HepG2 (cell line): ENCODE measurements around the gene CDC42SE2. TPM values are rescaled to one million over a fixed set of nuclear protein-coding genes. Genes with fewer than 3 reads are reported as not detected.

Experiments used
- ATAC-seq: fragments of 200-7000 bp; cut with Tn5 transposase; 3 replicates; pipeline ENCODE4 v1.9.1; 2020; ENCODE audit warnings: mild to moderate bottlenecking, moderate library complexity
- BruUV-seq: library from RNA; stranded (reverse); fragments of 400-500 nt; replicated peaks from 2 replicates; lab custom pipeline; 2021; lab: Mats Ljungman, UMichigan
- CTCF ChIA-PET: fragments of 300-600 bp; formaldehyde crosslinking; extraction: SDS; loops from one replicate; lab custom pipeline; 2021; ENCODE audit warnings: low total read pairs, inconsistent platforms, low intra/inter-chr PET ratio; lab: Yijun Ruan, JAX
- POLR2A ChIA-PET: fragments of 350-600 bp; sonication (Branson Sonifier 250); formaldehyde crosslinking; loops from one replicate; lab custom pipeline; 2020; ENCODE audit warnings: antibody characterized with exemption, inconsistent platforms; lab: Yijun Ruan, JAX
- DNase-seq: peaks from one replicate; pipeline ENCODE4 v3.0.0-alpha.2; 2015; ENCODE audit warnings: low spot score
- FAIRE-seq: peaks from 3 replicates; lab custom pipeline; 2011; peaks lifted over from hg19 to GRCh38; lab: Jason Lieb, UNC
- H2AFZ ChIP-seq: one replicate; pipeline ENCODE4 v1.6.1; 2011; ENCODE audit warnings: low read length, inconsistent platforms
- H3K27ac ChIP-seq: fragments of 300-600 bp; 3 replicates; pipeline ENCODE4 v1.8.0; 2011; ENCODE audit warnings: mixed run types, mild to moderate bottlenecking, mixed read lengths, low read length, inconsistent platforms; ENCODE audit not compliant: insufficient read depth; ENCODE audit errors: extremely low read length
- H3K27me3 ChIP-seq, 2 experiments: fragments of 200-600 bp in 1 of 2; 2 replicates in 1 of 2; 3 replicates in 1 of 2; pipeline versions ENCODE4 v1.6.0 to v1.8.0; 2011; ENCODE audit warnings: low read length in 2 of 2, mild to moderate bottlenecking in 2 of 2, moderate library complexity in 2 of 2, inconsistent platforms in 1 of 2; ENCODE audit not compliant: insufficient read depth in 2 of 2, control insufficient read depth in 1 of 2
- H3K36me3 ChIP-seq, 2 experiments: fragments of 200-600 bp in 1 of 2; replicated peaks in 1 of 2; 2 replicates in 1 of 2; 3 replicates in 1 of 2; pipeline versions ENCODE4 v1.5.1 to v1.8.0; 2011; ENCODE audit warnings: low read length in 2 of 2, inconsistent platforms in 1 of 2; ENCODE audit not compliant: insufficient read depth in 2 of 2, control insufficient read depth in 1 of 2
- H3K4me1 ChIP-seq: 2 replicates; pipeline ENCODE4 v1.5.1; 2012; ENCODE audit warnings: low read length, inconsistent platforms; ENCODE audit not compliant: insufficient read depth
- H3K4me2 ChIP-seq: 2 replicates; pipeline ENCODE4 v1.6.0; 2011; ENCODE audit warnings: low read depth, low read length, inconsistent platforms
- H3K4me3 ChIP-seq, 3 experiments: fragments of 200-600 bp in 1 of 3; sonication (generic), shearing (Covaris generic) in 1 of 3; replicated peaks in 1 of 3; 2 replicates each; pipeline ENCODE4 v1.5.1; 2011 to 2016; ENCODE audit warnings: low read length in 3 of 3, inconsistent platforms in 2 of 3, low read depth in 2 of 3, mild to moderate bottlenecking in 2 of 3, control low read depth in 1 of 3, mixed read lengths in 1 of 3; ENCODE audit not compliant: insufficient read depth in 1 of 3
- H3K79me2 ChIP-seq: one replicate; pipeline ENCODE4 v1.6.1; 2011; ENCODE audit warnings: low read length, inconsistent platforms; ENCODE audit not compliant: insufficient read depth
- H3K9ac ChIP-seq: 2 replicates; pipeline ENCODE4 v1.6.0; 2011; ENCODE audit warnings: mild to moderate bottlenecking, low read depth, low read length, inconsistent platforms; ENCODE audit not compliant: insufficient read depth
- H3K9me3 ChIP-seq: 2 replicates; pipeline ENCODE4 v1.5.1; 2012; ENCODE audit warnings: mild to moderate bottlenecking, low read length
- H4K20me1 ChIP-seq: 2 replicates; pipeline ENCODE4 v1.6.0; 2011; ENCODE audit warnings: inconsistent platforms, mild to moderate bottlenecking, low read length, moderate library complexity; ENCODE audit not compliant: insufficient read depth
- ATF7 ChIP-seq, 2 experiments: fragments of 450-650 bp in 1 of 2; sonication (generic) in 1 of 2; formaldehyde crosslinking in 1 of 2; IDR thresholded peaks; 2 replicates each; pipeline versions ENCODE4 v1.4.0 to v1.6.1; 2016 to 2020; ENCODE audit warnings: antibody characterized with exemption in 1 of 2, mild to moderate bottlenecking in 1 of 2, missing genetic modification reagents in 1 of 2
- CBX5 ChIP-seq: sonication (generic); formaldehyde crosslinking; IDR thresholded peaks from 2 replicates; pipeline ENCODE4 v1.4.0; 2020; ENCODE audit warnings: missing genetic modification reagents, borderline replicate concordance
- HDAC1 ChIP-seq: sonication (generic); formaldehyde crosslinking; IDR thresholded peaks from 2 replicates; pipeline ENCODE4 v1.5.1; 2020; ENCODE audit warnings: mild to moderate bottlenecking, missing genetic modification reagents
- KMT2A ChIP-seq: sonication (generic); formaldehyde crosslinking; IDR thresholded peaks from 2 replicates; pipeline ENCODE4 v1.4.0; 2020; ENCODE audit warnings: missing genetic modification reagents
- MAZ ChIP-seq, 2 experiments: sonication (generic) in 1 of 2; formaldehyde crosslinking in 1 of 2; IDR thresholded peaks; 2 replicates each; pipeline versions ENCODE4 v1.5.0 to v1.6.1; 2012 to 2020; ENCODE audit warnings: low read depth in 2 of 2, mild to moderate bottlenecking in 2 of 2, borderline replicate concordance in 1 of 2, improper control_type of control experiment in 1 of 2, low read length in 1 of 2, missing genetic modification reagents in 1 of 2, moderate library complexity in 1 of 2
- PCBP2 ChIP-seq: fragments of 200-400 bp; formaldehyde crosslinking; optimal IDR thresholded peaks from 2 replicates; pipeline ENCODE3; 2018; ENCODE audit warnings: low read length, low read depth; ENCODE audit not compliant: poor library complexity, severe bottlenecking
- RBM39 ChIP-seq: fragments of 200-400 bp; formaldehyde crosslinking; IDR thresholded peaks from one replicate; pipeline ENCODE4 v1.6.1; 2018; ENCODE audit warnings: antibody characterized with exemption, mild to moderate bottlenecking, low read depth, low read length; ENCODE audit not compliant: poor library complexity, severe bottlenecking
- ZBTB3 ChIP-seq: sonication (generic); formaldehyde crosslinking; IDR thresholded peaks from 2 replicates; pipeline ENCODE4 v1.4.0; 2020; ENCODE audit warnings: low read depth, mild to moderate bottlenecking, moderate library complexity, missing genetic modification reagents, borderline replicate concordance
- ZBTB4 ChIP-seq: sonication (generic); formaldehyde crosslinking; IDR thresholded peaks from 2 replicates; pipeline ENCODE4 v1.4.0; 2020; ENCODE audit warnings: missing genetic modification reagents, mild to moderate bottlenecking, borderline replicate concordance
- ZMYM3 ChIP-seq: sonication (generic); formaldehyde crosslinking; IDR thresholded peaks from 2 replicates; pipeline ENCODE4 v1.5.1; 2020; ENCODE audit warnings: mild to moderate bottlenecking, missing genetic modification reagents
- ZNF292 ChIP-seq: sonication (generic); formaldehyde crosslinking; IDR thresholded peaks from 2 replicates; pipeline ENCODE4 v1.8.1; 2022; ENCODE audit warnings: mild to moderate bottlenecking, low read depth, missing genetic modification reagents, borderline replicate concordance
- ZNF33B ChIP-seq: sonication (generic); formaldehyde crosslinking; IDR thresholded peaks from 2 replicates; pipeline ENCODE4 v1.5.1; 2020; ENCODE audit warnings: mild to moderate bottlenecking, missing genetic modification reagents
- ZNF768 ChIP-seq: sonication (generic); formaldehyde crosslinking; IDR thresholded peaks from 2 replicates; pipeline ENCODE4 v1.4.0; 2020; ENCODE audit warnings: missing genetic modification reagents
- ZNF780A ChIP-seq: sonication (generic); formaldehyde crosslinking; IDR thresholded peaks from 2 replicates; pipeline ENCODE4 v1.8.0; 2022; ENCODE audit warnings: mild to moderate bottlenecking, missing genetic modification reagents, moderate library complexity
- WGBS: methylation state at CpG from one replicate; pipeline ENCODE4 v1.1.6; 2017; ENCODE audit warnings: low lambda C conversion rate; 5-methylcytosine and 5-hydroxymethylcytosine counted together
- in situ Hi-C: cut with HindIII; loops from 2 replicates; pipeline ENCODE4 v1.10.0; 2017; ENCODE audit warnings: low pct_unique_long_range_greater_than_20kb; ENCODE audit not compliant: extremely low pct_ligation_motif_present
- intact Hi-C: fragments of 100-400 bp; cut with micrococcal nuclease; formaldehyde crosslinking; loops from one replicate; pipeline ENCODE4 v1.10.0; 2022; ENCODE audit not compliant: unreplicated experiment
- polyA plus RNA-seq, 8 experiments: library from polyadenylated mRNA; depleted of rRNA in 3 of 8; stranded (reverse) in 7 of 8; unstranded in 1 of 8; fragments of >200 nt; fragmentation: Illumina TruSeq in 4 of 8; extraction: Trizol in 4 of 8; gene quantifications; 2 replicates each; pipeline versions ENCODE4 v1.2.1 to v1.2.3, GENCODE V29; 2011 to 2016; ENCODE audit warnings: low read depth in 4 of 8, missing spikeins in 1 of 8, mixed read lengths in 1 of 8; ENCODE audit not compliant: insufficient read depth in 1 of 8
- total RNA-seq, 5 experiments: library from RNA; depleted of rRNA; stranded (reverse); fragments of >200 nt; fragmentation: Illumina TruSeq; extraction: Trizol; gene quantifications; 2 replicates each; pipeline ENCODE4 v1.2.3, GENCODE V29; 2016; ENCODE audit warnings: low read depth in 1 of 5

Gene CDC42SE2
- total and polyA plus RNA-seq, 2 of the 13 experiments (the other 11 are each of a cell fraction or from before 2014, with no cell fraction given): 19.6 to 25.0 TPM

- H3K4me2 ChIP-seq: no peak overlapping the region
- FAIRE-seq: no peak
- H3K79me2 ChIP-seq: peaks cover 9% of the 10 kb centered on the region
- ATAC-seq: no peak
- H2AFZ ChIP-seq: no peak overlapping the region
- TF ChIP-seq ZBTB3 (CRISPR knock-in tag) (no peak), ZNF33B (CRISPR knock-in tag) (no peak), CBX5 (CRISPR knock-in tag) (no peak), MAZ (IDR thresholded peaks at IDR 0.05; ENCODE audit: borderline replicate concordance, low read depth, low read length) (no peak), MAZ (CRISPR knock-in tag; IDR thresholded peaks at IDR 0.05; ENCODE audit: low read depth) (no peak), KMT2A (CRISPR knock-in tag) (no peak), ZNF292 (CRISPR knock-in tag) (no peak), ATF7 (IDR thresholded peaks at IDR 0.05) (no peak), ATF7 (CRISPR knock-in tag; IDR thresholded peaks at IDR 0.05) (no peak), ZNF768 (CRISPR knock-in tag) (no peak), PCBP2 (no peak), RBM39 (no peak), ZMYM3 (CRISPR knock-in tag) (no peak), ZNF780A (CRISPR knock-in tag) (no peak), HDAC1 (CRISPR knock-in tag) (no peak), ZBTB4 (CRISPR knock-in tag) (no peak)
- in situ Hi-C loops (loop anchor here (5.0 to 25.0 kb wide), 3 partner anchors 107 to 497 kb away; partner anchors contain the start of gene LYRM7), intact Hi-C loops (no loop called here)
- WGBS: 98% methylated on average over 3 of the region's 3 CpGs
- BruUV-seq: no TSS peak
- H3K9me3 ChIP-seq: no peaks in the 10 kb centered on the region
- H3K4me1 ChIP-seq: peaks cover 62% of the 10 kb centered on the region
- no peak overlapping the region for H3K4me3 ChIP-seq
- no peaks in the 10 kb centered on the region for H3K27me3 ChIP-seq
- H4K20me1 ChIP-seq: no peaks in the 10 kb centered on the region
- ChIA-PET CTCF (no interaction called here), POLR2A (interaction anchor here (0.6 kb wide), 1 partner anchor 89 kb away, joined by 3 read pairs; no protein-coding TSS in a partner anchor)
- peak overlapping the region; percentile 25 for H3K27ac ChIP-seq
- DNase-seq: no peak
- peaks cover 2 to 10% of the 10 kb centered on the region in 2 experiments; a peak in 2 of 5 replicates for H3K36me3 ChIP-seq
- no peak overlapping the region for H3K9ac ChIP-seq
Observed at GRCh38 chr5:131384616-131385214, 120.9 kb downstream of the CDC42SE2 start.
